ENCODE measurements around the gene TCF4. TPM values are rescaled to one million over a fixed set of nuclear protein-coding genes. Genes with fewer than 3 reads are reported as not detected.
A peak's percentile ranks its signal among the peaks of the same experiment; 100 is the strongest.

The TCF4 gene
- total RNA-seq, 1 experiment from 2014 or later: 261 TPM

GRCh38 chr18:55334875-55335274 lies 253.1 kb downstream of the TCF4 start:
- H3K4me3 ChIP-seq (ENCODE audit: low read length): no peak overlapping the region
- peaks cover 14% of the 10 kb centered on the region; the same call in 1 of the 2 replicates for H3K4me1 ChIP-seq (ENCODE audit: low read length)
- peaks cover 23% of the 10 kb centered on the region for H3K79me2 ChIP-seq (ENCODE audit: low read length)
- H3K9me3 ChIP-seq (ENCODE audit: low read length): no peaks in the 10 kb centered on the region
- 0 out of 2 replicates have a peak, but pooled peaks cover 3% of the 10 kb centered on the region for H3K36me3 ChIP-seq (ENCODE audit: insufficient read depth, low read length)
- H3K9ac ChIP-seq (ENCODE audit: low read length): no peak overlapping the region
- H3K27ac ChIP-seq (ENCODE audit: low read length): no peak overlapping the region
- H3K9me2 ChIP-seq (replicated peaks; ENCODE audit: insufficient read depth, low read length): no peaks in the 10 kb centered on the region
- H3K4me2 ChIP-seq (ENCODE audit: low read depth, low read length, poor library complexity, severe bottlenecking): no peak overlapping the region
- H2AFZ ChIP-seq (ENCODE audit: low read length): no peak overlapping the region
- no peaks in the 10 kb centered on the region for H3K27me3 ChIP-seq (ENCODE audit: low read length)
- no peaks in the 10 kb centered on the region for H4K20me1 ChIP-seq (ENCODE audit: insufficient read depth, low read depth, low read length)
- DNase-seq: no peak

DNA sequence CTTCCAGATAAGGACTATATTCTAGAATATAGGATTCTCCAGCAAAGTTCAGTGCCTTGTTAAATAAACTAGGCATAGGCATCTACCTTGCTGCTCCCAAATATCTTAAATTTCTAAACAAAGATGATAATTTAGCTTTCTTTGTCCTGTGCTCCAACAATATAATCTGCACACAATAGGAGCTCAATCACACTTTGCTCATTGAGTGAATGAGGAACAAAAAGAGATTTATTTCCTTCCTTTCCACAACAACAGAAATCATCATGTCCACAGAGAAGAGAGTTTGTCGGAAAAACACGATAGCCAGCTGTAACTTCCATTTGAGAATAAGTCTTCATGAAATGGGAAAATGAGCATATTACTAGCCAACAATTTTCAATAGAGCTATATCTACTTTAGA lies 256.7 kb downstream of the TCF4 start:
- no peak overlapping the region for H3K4me2 ChIP-seq (ENCODE audit: low read depth, low read length, poor library complexity, severe bottlenecking)
- H3K4me3 ChIP-seq (ENCODE audit: low read length): no peak overlapping the region
- peaks cover 45% of the 10 kb centered on the region for H3K4me1 ChIP-seq (ENCODE audit: low read length)
- no peaks in the 10 kb centered on the region for H3K27me3 ChIP-seq (ENCODE audit: low read length)
- no peak overlapping the region for H3K27ac ChIP-seq (ENCODE audit: low read length)
- H3K9me3 ChIP-seq (ENCODE audit: low read length): no peaks in the 10 kb centered on the region
- 0 out of 2 replicates have a peak, but pooled peaks cover under 1% of the 10 kb centered on the region for H3K36me3 ChIP-seq (ENCODE audit: insufficient read depth, low read length)
- H4K20me1 ChIP-seq (ENCODE audit: insufficient read depth, low read depth, low read length): no peaks in the 10 kb centered on the region
- no peak for DNase-seq
- peaks cover 41% of the 10 kb centered on the region for H3K79me2 ChIP-seq (ENCODE audit: low read length)
- no peaks in the 10 kb centered on the region for H3K9me2 ChIP-seq (replicated peaks; ENCODE audit: insufficient read depth, low read length)
- H3K9ac ChIP-seq (ENCODE audit: low read length): no peak overlapping the region
- H2AFZ ChIP-seq (ENCODE audit: low read length): no peak overlapping the region

DNA sequence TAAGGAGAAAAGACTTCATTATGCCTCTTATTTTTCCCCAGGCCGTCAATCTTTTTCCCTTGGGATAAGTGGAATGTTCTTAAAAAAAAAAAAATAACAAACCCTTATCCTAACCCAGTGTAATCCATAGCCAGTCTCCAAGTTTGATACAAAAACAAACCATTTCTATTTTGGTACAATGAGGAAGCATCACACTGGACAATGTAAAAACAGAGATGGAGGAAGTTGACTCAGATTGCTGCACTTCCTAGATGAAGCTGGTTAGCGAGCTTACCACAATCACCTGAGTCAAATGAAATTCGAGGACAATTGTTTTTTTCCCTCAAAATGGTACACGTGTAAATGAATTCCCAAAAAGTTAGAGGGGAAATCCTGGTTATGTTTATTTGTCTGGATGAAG lies 259.7 kb downstream of the TCF4 start:
- H3K4me1 ChIP-seq (ENCODE audit: low read length): peaks cover 66% of the 10 kb centered on the region
- no peaks in the 10 kb centered on the region for H3K9me2 ChIP-seq (replicated peaks; ENCODE audit: insufficient read depth, low read length)
- H3K79me2 ChIP-seq (ENCODE audit: low read length): peaks cover 41% of the 10 kb centered on the region
- H2AFZ ChIP-seq (ENCODE audit: low read length): no peak overlapping the region
- no peaks in the 10 kb centered on the region for H3K27me3 ChIP-seq (ENCODE audit: low read length)
- H3K4me2 ChIP-seq (ENCODE audit: low read depth, low read length, poor library complexity, severe bottlenecking): no peak overlapping the region
- H3K9me3 ChIP-seq (ENCODE audit: low read length): no peaks in the 10 kb centered on the region
- no peaks in the 10 kb centered on the region for H3K36me3 ChIP-seq (ENCODE audit: insufficient read depth, low read length)
- H3K9ac ChIP-seq (ENCODE audit: low read length): no peak overlapping the region
- no peaks in the 10 kb centered on the region for H4K20me1 ChIP-seq (ENCODE audit: insufficient read depth, low read depth, low read length)
- DNase-seq: no peak
- H3K27ac ChIP-seq (ENCODE audit: low read length): peak overlapping the region; percentile 60
- H3K4me3 ChIP-seq (ENCODE audit: low read length): no peak overlapping the region

DNA sequence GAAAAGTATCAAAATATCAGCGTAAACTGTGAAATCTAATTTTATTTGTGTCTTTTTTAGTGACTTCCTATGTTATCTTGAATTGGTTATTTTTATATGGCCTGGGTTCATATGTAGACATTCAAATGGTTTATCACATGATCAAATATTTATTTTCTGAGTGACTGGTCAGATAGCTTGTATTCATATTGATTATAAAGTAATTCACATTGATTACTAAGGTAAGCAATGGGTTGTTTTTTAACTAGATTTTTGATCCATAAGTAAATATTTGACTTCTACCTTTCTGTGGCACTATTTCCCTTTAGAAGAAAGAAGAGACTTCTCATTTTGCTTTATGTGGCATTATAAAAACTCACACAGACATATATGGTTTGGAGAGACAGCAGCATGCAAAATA lies 260.5 kb downstream of the TCF4 start:
- no peaks in the 10 kb centered on the region for H3K27me3 ChIP-seq (ENCODE audit: low read length)
- H3K4me2 ChIP-seq (ENCODE audit: low read depth, low read length, poor library complexity, severe bottlenecking): no peak overlapping the region

DNA sequence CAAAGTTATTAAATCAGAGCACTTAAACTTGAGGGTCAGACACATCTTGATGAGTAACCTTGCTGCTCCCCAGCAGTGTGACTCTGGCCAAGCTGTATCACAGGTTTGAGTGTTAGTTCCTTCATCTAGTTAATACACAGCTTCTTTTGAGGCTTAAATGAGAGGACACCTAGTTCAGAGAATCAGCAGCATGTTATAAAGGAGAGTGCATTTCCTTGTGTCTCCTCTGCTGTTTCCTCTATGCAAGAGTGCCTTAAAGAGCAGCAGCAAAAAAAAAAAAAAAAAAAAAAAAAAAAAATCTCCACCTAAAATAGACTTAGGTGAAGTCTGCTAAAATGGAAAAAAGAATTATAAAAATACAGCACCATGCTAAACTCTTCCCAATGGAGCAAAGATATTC lies 261.9 kb downstream of the TCF4 start:
- H3K9me2 ChIP-seq (replicated peaks; ENCODE audit: insufficient read depth, low read length): no peaks in the 10 kb centered on the region
- H3K4me1 ChIP-seq (ENCODE audit: low read length): peaks cover 69% of the 10 kb centered on the region
- H3K4me3 ChIP-seq (ENCODE audit: low read length): no peak overlapping the region
- H3K27me3 ChIP-seq (ENCODE audit: low read length): no peaks in the 10 kb centered on the region
- peaks cover 44% of the 10 kb centered on the region for H3K79me2 ChIP-seq (ENCODE audit: low read length)
- no peaks in the 10 kb centered on the region for H4K20me1 ChIP-seq (ENCODE audit: insufficient read depth, low read depth, low read length)
- H3K27ac ChIP-seq (ENCODE audit: low read length): peak overlapping the region; percentile 60
- peak; percentile 62 for DNase-seq
- no peak overlapping the region for H2AFZ ChIP-seq (ENCODE audit: low read length)
- no peaks in the 10 kb centered on the region for H3K9me3 ChIP-seq (ENCODE audit: low read length)
- no peaks in the 10 kb centered on the region for H3K36me3 ChIP-seq (ENCODE audit: insufficient read depth, low read length)
- no peak overlapping the region for H3K9ac ChIP-seq (ENCODE audit: low read length)
- peak overlapping the region; percentile 80 for H3K4me2 ChIP-seq (ENCODE audit: low read depth, low read length, poor library complexity, severe bottlenecking)

More for the DNA sequence above, 260.5 kb downstream of the TCF4 start:
- no peak for DNase-seq
- Histone ChIP-seq H3K79me2 (ENCODE audit: low read length) (peaks cover 42% of the 10 kb centered on the region), H3K9me3 (ENCODE audit: low read length) (no peaks in the 10 kb centered on the region), H3K27ac (ENCODE audit: low read length) (peak overlapping the region; percentile 60), H3K4me3 (ENCODE audit: low read length) (no peak overlapping the region), H3K36me3 (ENCODE audit: insufficient read depth, low read length) (no peaks in the 10 kb centered on the region), H3K9me2 (replicated peaks; ENCODE audit: insufficient read depth, low read length) (no peaks in the 10 kb centered on the region), H3K4me1 (ENCODE audit: low read length) (peaks cover 69% of the 10 kb centered on the region), H3K9ac (ENCODE audit: low read length) (no peak overlapping the region), H4K20me1 (ENCODE audit: insufficient read depth, low read depth, low read length) (no peaks in the 10 kb centered on the region), H2AFZ (ENCODE audit: low read length) (no peak overlapping the region)

DNA sequence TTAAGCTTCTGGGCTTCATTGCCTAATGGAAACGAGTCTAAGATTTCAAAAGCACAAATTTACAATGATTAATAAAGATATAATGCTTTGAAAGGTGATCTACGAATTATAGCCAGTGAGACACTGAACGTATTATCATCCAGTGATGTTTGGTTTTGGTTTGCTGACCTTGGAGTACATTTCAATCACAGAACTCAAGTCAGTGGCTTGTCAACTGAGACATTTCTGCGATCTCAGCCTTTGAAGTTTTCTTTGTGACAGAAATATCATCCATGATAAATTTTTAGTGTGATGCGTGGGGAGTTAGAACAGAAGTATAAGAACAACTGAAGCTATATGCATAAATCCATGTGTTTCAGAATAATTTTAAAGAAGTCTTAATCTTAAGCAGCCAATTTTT lies 263.8 kb downstream of the TCF4 start:
- no peak overlapping the region for H2AFZ ChIP-seq (ENCODE audit: low read length)
- peak overlapping the region; percentile 69 for H3K9ac ChIP-seq (ENCODE audit: low read length)
- H3K36me3 ChIP-seq (ENCODE audit: insufficient read depth, low read length): no peaks in the 10 kb centered on the region
- no peak for DNase-seq
- no peaks in the 10 kb centered on the region for H4K20me1 ChIP-seq (ENCODE audit: insufficient read depth, low read depth, low read length)
- no peaks in the 10 kb centered on the region for H3K9me2 ChIP-seq (replicated peaks; ENCODE audit: insufficient read depth, low read length)
- peaks cover 69% of the 10 kb centered on the region for H3K4me1 ChIP-seq (ENCODE audit: low read length)
- H3K79me2 ChIP-seq (ENCODE audit: low read length): peaks cover 61% of the 10 kb centered on the region
- H3K4me2 ChIP-seq (ENCODE audit: low read depth, low read length, poor library complexity, severe bottlenecking): peak overlapping the region; percentile 80
- H3K27me3 ChIP-seq (ENCODE audit: low read length): no peaks in the 10 kb centered on the region
- H3K27ac ChIP-seq (ENCODE audit: low read length): peak overlapping the region; percentile 94
- no peaks in the 10 kb centered on the region for H3K9me3 ChIP-seq (ENCODE audit: low read length)
- peak overlapping the region; percentile 70 for H3K4me3 ChIP-seq (ENCODE audit: low read length)

GRCh38 chr18:55323051-55323994 lies 264.7 kb downstream of the TCF4 start:
- Histone ChIP-seq H2AFZ (ENCODE audit: low read length) (no peak overlapping the region), H4K20me1 (ENCODE audit: insufficient read depth, low read depth, low read length) (no peaks in the 10 kb centered on the region), H3K79me2 (ENCODE audit: low read length) (peaks cover 64% of the 10 kb centered on the region), H3K4me2 (ENCODE audit: low read depth, low read length, poor library complexity, severe bottlenecking) (peak overlapping the region; percentile 80), H3K4me1 (ENCODE audit: low read length) (peaks cover 69% of the 10 kb centered on the region), H3K36me3 (ENCODE audit: insufficient read depth, low read length) (no peaks in the 10 kb centered on the region), H3K4me3 (ENCODE audit: low read length) (peak overlapping the region; percentile 70), H3K9me2 (replicated peaks; ENCODE audit: insufficient read depth, low read length) (no peaks in the 10 kb centered on the region), H3K9ac (ENCODE audit: low read length) (peak overlapping the region; percentile 69), H3K27me3 (ENCODE audit: low read length) (no peaks in the 10 kb centered on the region), H3K27ac (ENCODE audit: low read length) (peak overlapping the region; percentile 94), H3K9me3 (ENCODE audit: low read length) (no peaks in the 10 kb centered on the region)
- DNase-seq: peak; percentile 62

DNA sequence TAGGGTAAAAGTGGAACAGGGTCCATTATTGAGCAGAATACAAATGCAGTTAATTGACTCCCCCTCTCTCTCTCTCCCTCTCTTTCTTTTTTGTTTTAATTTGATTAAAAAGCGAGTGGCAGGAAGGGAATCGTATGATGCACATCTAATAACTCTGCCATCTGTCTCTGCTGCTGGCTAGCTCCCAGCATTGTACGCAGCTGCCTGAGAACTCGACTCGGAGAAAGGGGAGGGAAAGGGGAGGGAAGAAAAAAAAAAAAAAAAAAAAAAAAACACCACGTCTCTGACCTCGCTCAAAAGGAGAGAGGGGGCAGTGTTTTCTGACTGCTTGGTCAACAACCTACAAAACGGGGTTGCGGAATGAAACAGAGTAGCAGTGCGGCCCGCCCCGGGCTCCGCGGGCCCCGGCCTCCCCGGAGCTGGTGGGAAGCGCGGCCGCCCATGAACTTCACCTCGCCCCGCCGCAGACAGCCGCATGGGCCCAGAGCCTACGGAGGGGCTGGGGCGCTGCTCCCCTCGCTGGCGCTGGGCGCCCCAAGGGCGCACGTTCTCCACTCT lies 265.7 kb downstream of the TCF4 start:
- Histone ChIP-seq H3K4me1 (ENCODE audit: low read length) (peaks cover 69% of the 10 kb centered on the region), H4K20me1 (ENCODE audit: insufficient read depth, low read depth, low read length) (no peaks in the 10 kb centered on the region), H3K9me3 (ENCODE audit: low read length) (no peaks in the 10 kb centered on the region), H3K79me2 (ENCODE audit: low read length) (peaks cover 68% of the 10 kb centered on the region), H3K27me3 (ENCODE audit: low read length) (no peaks in the 10 kb centered on the region), H3K27ac (ENCODE audit: low read length) (peak overlapping the region; percentile 94), H3K4me2 (ENCODE audit: low read depth, low read length, poor library complexity, severe bottlenecking) (peak overlapping the region; percentile 80), H3K9ac (ENCODE audit: low read length) (peak overlapping the region; percentile 69), H3K9me2 (replicated peaks; ENCODE audit: insufficient read depth, low read length) (no peaks in the 10 kb centered on the region), H3K36me3 (ENCODE audit: insufficient read depth, low read length) (no peaks in the 10 kb centered on the region), H2AFZ (ENCODE audit: low read length) (no peak overlapping the region), H3K4me3 (ENCODE audit: low read length) (peak overlapping the region; percentile 70)
- peak; percentile 90 for DNase-seq
